NCI-H1092 treated with DMSO at 0.1 percent for 48 hours (cell line): ENCODE measurements around the gene NDUFA8.

Source experiments
- DNase-seq: peaks from one replicate; lab custom pipeline; 2025; lab: John Stamatoyannopoulos, UW

The NDUFA8 gene

DNA sequence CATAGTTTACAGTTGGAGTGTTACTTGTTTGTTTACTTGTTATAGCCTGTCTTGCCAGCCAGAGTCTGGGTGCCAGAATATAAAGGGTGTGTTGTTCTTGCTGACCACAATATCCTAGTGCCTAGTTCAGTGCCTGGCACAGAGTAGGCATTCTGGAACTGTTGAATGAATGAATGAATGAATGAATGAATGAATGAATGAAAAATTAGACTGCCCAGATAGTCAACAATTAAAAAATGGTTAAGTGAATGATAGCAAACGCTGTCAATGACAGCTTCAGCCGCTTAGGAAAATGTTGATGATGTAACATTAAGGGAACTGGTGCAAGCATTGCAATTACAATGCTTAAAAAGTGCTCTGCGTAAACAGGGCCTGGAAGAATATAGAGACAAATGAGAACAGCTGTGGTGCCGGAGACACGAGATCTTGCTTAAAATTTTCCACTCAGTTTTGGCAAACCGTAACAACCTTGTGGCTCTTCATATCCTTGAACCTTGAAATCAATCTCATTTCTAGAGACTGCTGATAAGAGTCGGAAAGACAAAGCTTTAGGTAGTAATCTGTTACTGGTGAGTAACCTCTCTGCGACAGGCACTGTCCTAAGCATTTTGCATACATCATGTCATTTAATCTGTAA, 61.8 kb downstream of the NDUFA8 start:
- DNase-seq, result no peak

DNA sequence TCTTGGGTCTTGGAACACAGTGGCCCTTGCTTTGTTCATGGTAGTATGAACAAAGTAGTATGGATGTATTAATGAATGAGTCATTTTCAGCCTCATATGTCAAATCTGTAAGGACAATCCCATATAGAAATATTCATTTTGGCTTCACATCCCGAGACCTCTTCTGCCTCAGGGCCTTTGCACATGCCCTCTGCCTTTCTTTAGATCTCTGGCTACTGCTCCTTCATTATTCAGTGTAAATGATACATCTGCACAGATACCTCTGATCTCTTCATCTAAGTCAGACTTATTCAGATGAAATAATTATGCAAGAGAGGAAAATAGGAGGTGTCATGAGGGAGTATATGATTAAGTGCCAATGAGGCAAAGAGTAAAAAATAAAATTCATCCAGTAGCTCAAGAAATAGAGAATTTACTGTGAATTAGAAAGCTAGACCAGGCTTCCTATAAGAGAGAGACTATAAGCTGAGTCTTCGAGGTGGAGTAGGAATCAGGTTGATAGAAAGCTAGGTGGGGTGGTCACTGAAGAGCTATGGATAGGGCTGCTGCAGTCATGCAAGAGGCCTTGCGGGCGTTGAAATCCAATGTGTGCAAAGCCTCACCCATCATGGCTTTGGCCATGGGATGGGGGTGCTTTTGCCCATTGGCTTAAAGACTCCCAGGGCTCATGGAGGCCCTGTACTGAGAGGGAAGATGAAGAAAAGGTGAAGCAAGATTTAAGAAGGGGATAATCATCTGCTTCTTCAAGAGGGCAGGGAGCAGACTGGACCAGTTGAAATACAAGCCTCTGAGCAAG, 62.8 kb downstream of the NDUFA8 start:
- no peak for DNase-seq

DNA sequence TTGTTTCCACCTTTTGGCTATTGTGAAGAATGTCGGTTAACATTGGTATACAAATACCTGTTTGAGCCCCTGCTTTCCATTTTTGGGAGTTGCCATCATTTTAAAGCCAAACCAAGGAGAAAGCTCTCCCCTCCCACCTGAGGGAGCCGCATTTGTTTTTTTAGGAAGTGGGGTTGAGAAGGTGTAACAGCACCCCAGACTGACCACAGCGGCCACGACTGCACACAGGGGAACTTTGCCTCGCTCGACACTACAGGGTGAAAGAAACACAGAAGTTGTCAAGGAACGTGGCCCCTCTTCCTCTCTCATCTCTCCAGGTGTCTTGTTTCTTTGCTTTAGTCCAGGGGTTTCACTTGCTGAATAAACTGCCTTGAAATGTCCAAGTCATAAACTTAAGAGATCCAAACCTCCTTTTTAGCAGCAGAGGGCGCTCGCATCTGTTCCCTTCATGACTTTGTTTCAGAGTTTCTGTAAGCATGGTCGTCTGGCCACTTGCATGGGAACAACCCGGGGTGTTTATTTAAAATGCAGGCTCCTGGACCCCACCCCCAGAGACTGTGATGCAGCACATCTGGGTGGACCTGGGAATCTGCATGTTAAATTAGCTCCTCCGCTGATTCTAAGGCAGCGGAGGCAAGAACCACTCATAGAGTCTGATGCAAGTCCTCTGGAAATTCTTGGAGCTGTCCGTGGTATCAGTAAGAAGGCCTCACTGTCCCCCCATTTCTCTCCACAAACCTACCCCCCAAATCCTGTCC, 64.4 kb downstream of the NDUFA8 start:
- DNase-seq, result peak; percentile 40
